ENCODE data around the gene SLC6A18. TPM values are rescaled to one million over a fixed set of nuclear protein-coding genes. Genes with fewer than 3 reads are reported as not detected.

The SLC6A18 gene
- polyA plus RNA-seq, 1 donor (not counting 4 experiments of a cell fraction or from before 2014, with no cell fraction given), result not detected

GRCh38 chr5:1276930-1277329 is 51.7 kb downstream of the SLC6A18 start:
- Histone ChIP-seq H3K9ac (ENCODE audit: control insufficient read depth, extremely low read depth, insufficient read depth, low read length) (no peak overlapping the region), H3K36me3 (ENCODE audit: control insufficient read depth in 2 of 2, extremely low read depth in 1 of 2, insufficient read depth in 2 of 2, low read length in 2 of 2) (no peaks in the 10 kb centered on the region), H4K20me1 (ENCODE audit: control insufficient read depth, extremely low read depth, insufficient read depth, low read length) (no peaks in the 10 kb centered on the region), H3K9me1 (ENCODE audit: control insufficient read depth, extremely low read depth, insufficient read depth, low read length) (no peaks in the 10 kb centered on the region), H3K9me3 (ENCODE audit: control insufficient read depth, low read depth, low read length) (peaks cover 10% of the 10 kb centered on the region), H3K79me2 (ENCODE audit: control insufficient read depth, insufficient read depth, low read length) (no peaks in the 10 kb centered on the region), H3K4me3 (ENCODE audit: control insufficient read depth in 2 of 3, extremely low read depth in 1 of 3, insufficient read depth in 2 of 3, low read depth in 1 of 3, low read length in 3 of 3) (no peak overlapping the region), H3K4me2 (ENCODE audit: control insufficient read depth, extremely low read depth, insufficient read depth, low read depth, low read length) (no peak overlapping the region), H3K4me1 (ENCODE audit: control insufficient read depth, extremely low read depth, insufficient read depth, low read length) (no peaks in the 10 kb centered on the region), H3K27ac (ENCODE audit: control insufficient read depth, insufficient read depth, low read length) (no peak overlapping the region), H3K27me3 (ENCODE audit: control insufficient read depth, extremely low read depth, insufficient read depth, low read length) (no peaks in the 10 kb centered on the region), H2AFZ (ENCODE audit: control insufficient read depth, low read length) (no peak overlapping the region)
- dilution Hi-C loops (cut with MboI; ENCODE audit: extremely low pct_ligation_motif_present, low sequenced_read_pairs), result no loop called here
- TF ChIP-seq CTCF (optimal IDR thresholded peaks at IDR 0.05 in 1 of 3, IDR thresholded peaks at IDR 0.05 in 1 of 3, conservative IDR thresholded peaks at IDR 0.05 in 1 of 3; ENCODE audit: extremely low read depth in 1 of 3, insufficient read depth in 2 of 3, low read length in 3 of 3) (no peak), EZH2 (IDR thresholded peaks at IDR 0.05; ENCODE audit: low read length) (no peak)
- no peak for DNase-seq (ENCODE audit: low read depth, low spot score)
- FAIRE-seq, result no peak

DNA sequence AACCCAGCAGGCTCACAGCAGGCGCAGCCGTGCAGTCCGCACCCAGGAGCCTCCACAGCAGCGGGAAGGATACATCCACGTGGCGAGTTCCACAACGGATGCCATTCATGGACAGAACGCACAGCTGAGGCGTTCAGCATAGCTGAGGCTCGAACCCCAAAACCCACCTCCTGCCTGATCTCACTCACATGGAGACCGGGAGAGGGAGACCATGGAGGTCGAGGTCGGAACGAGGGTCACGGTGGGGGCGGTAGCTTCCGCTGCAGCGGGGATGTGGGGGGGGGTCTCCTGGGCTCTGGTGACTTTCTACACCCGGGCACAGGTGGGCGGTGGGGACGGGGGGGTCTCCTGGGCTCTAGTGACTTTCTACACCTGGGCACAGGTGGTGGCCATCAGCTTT is 52.1 kb downstream of the SLC6A18 start:
- Histone ChIP-seq H3K9me1 (ENCODE audit: control insufficient read depth, extremely low read depth, insufficient read depth, low read length) (no peaks in the 10 kb centered on the region), H2AFZ (ENCODE audit: control insufficient read depth, low read length) (no peak overlapping the region), H3K4me3 (ENCODE audit: control insufficient read depth in 2 of 3, extremely low read depth in 1 of 3, insufficient read depth in 2 of 3, low read depth in 1 of 3, low read length in 3 of 3) (no peak overlapping the region), H3K4me1 (ENCODE audit: control insufficient read depth, extremely low read depth, insufficient read depth, low read length) (no peaks in the 10 kb centered on the region), H4K20me1 (ENCODE audit: control insufficient read depth, extremely low read depth, insufficient read depth, low read length) (no peaks in the 10 kb centered on the region), H3K36me3 (ENCODE audit: control insufficient read depth in 2 of 2, extremely low read depth in 1 of 2, insufficient read depth in 2 of 2, low read length in 2 of 2) (no peaks in the 10 kb centered on the region), H3K27me3 (ENCODE audit: control insufficient read depth, extremely low read depth, insufficient read depth, low read length) (no peaks in the 10 kb centered on the region), H3K9ac (ENCODE audit: control insufficient read depth, extremely low read depth, insufficient read depth, low read length) (no peak overlapping the region), H3K27ac (ENCODE audit: control insufficient read depth, insufficient read depth, low read length) (no peak overlapping the region), H3K9me3 (ENCODE audit: control insufficient read depth, low read depth, low read length) (peaks cover 8% of the 10 kb centered on the region), H3K79me2 (ENCODE audit: control insufficient read depth, insufficient read depth, low read length) (no peaks in the 10 kb centered on the region), H3K4me2 (ENCODE audit: control insufficient read depth, extremely low read depth, insufficient read depth, low read depth, low read length) (no peak overlapping the region)
- TF ChIP-seq CTCF (optimal IDR thresholded peaks at IDR 0.05 in 1 of 3, IDR thresholded peaks at IDR 0.05 in 1 of 3, conservative IDR thresholded peaks at IDR 0.05 in 1 of 3; ENCODE audit: extremely low read depth in 1 of 3, insufficient read depth in 2 of 3, low read length in 3 of 3) (no peak), EZH2 (IDR thresholded peaks at IDR 0.05; ENCODE audit: low read length) (no peak)
- FAIRE-seq, result no peak
- dilution Hi-C loops (cut with MboI; ENCODE audit: extremely low pct_ligation_motif_present, low sequenced_read_pairs), result no loop called here
- DNase-seq (ENCODE audit: low read depth, low spot score), result no peak
